SK-N-MC (cell line): ENCODE measurements around the gene SHLD1.

Experiments
- EZH2 ChIP-seq: fragments of 200-600 bp; sonication (generic); IDR thresholded peaks from one replicate; pipeline ENCODE4 v1.6.1; 2017; ENCODE audit warnings: antibody characterized with exemption
- POLR2AphosphoS5 ChIP-seq: IDR thresholded peaks from 2 replicates; pipeline ENCODE4 v1.6.1; 2012; ENCODE audit warnings: mild to moderate bottlenecking, low read depth, low read length, borderline replicate concordance

DNA sequence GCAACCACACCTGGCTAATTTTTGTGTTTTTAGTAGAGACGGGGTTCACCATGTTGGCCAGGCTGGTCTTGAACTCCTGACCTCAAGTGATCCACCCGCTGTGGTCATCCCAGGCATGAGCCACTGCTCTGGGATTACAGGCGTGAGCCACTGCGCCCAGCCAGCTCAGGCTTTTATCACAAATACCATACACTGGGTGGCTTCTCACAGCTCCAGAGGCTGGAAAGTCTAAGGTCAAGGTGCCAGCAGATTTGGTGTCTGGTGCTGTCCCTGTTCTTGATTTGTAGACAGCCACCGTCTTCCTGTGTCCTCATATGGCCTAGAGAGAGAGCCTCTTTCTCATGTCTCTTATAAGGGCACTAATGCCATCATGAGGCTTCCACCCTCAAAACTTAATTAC, 25.9 kb downstream of the SHLD1 start:
- TF ChIP-seq EZH2 (no peak), POLR2AphosphoS5 (no peak)
